HFFc6 (cell line): ENCODE data around the gene SRA1. TPM values are rescaled to one million over a fixed set of nuclear protein-coding genes. Genes with fewer than 3 reads are reported as not detected.

Experiments used
- DNase-seq: peaks from one replicate; pipeline ENCODE4 v3.0.0-alpha.2; 2018
- H3K27ac Mint-ChIP-seq: 2 replicates; pipeline ENCODE4 v1.8.0; 2020; ENCODE audit warnings: mild to moderate bottlenecking, mixed read lengths
- H3K27me3 Mint-ChIP-seq: 2 replicates; pipeline ENCODE4 v1.8.0; 2021; ENCODE audit warnings: mild to moderate bottlenecking, moderate library complexity, mixed read lengths; ENCODE audit not compliant: insufficient read depth
- H3K36me3 Mint-ChIP-seq: 2 replicates; pipeline ENCODE4 v1.8.0; 2021; ENCODE audit warnings: low read depth, mixed read lengths
- H3K4me1 Mint-ChIP-seq: 2 replicates; pipeline ENCODE4 v1.8.0; 2020; ENCODE audit warnings: low read depth, mixed read lengths
- H3K4me3 Mint-ChIP-seq: 2 replicates; pipeline ENCODE4 v1.8.0; 2020; ENCODE audit warnings: mild to moderate bottlenecking, moderate library complexity, mixed read lengths
- H3K9me3 Mint-ChIP-seq: 2 replicates; pipeline ENCODE4 v1.8.0; 2020; ENCODE audit warnings: mild to moderate bottlenecking, mixed read lengths
- CTCF ChIP-seq: fragments of 200-600 bp; sonication (generic); IDR thresholded peaks from 2 replicates; pipeline ENCODE4 v1.5.0; 2021; ENCODE audit warnings: antibody characterized with exemption, mild to moderate bottlenecking
- total RNA-seq, 6 experiments: library from RNA; stranded (reverse); fragmentation: NEBNext Ultra II Directional; extraction: Animal tissue kit (Norgen Biotek cat#: 25700); gene quantifications; 2 replicates in 1 of 6; 3 replicates in 5 of 6; pipeline ENCODE4 v1.2.3, GENCODE V29; 2021

Gene SRA1
- total RNA-seq, 6 experiments from 2014 or later, result 50.0 to 62.3 (median 59.4) TPM

GRCh38 chr5:140570058-140570457 is 12.8 kb upstream of the SRA1 start:
- Mint-ChIP-seq H3K27ac (no peak overlapping the region), H3K9me3 (no peaks in the 10 kb centered on the region), H3K4me3 (no peak overlapping the region), H3K4me1 (peaks cover 15% of the 10 kb centered on the region), H3K36me3 (peaks cover 14% of the 10 kb centered on the region), H3K27me3 (no peaks in the 10 kb centered on the region; the same call in 1 of the 2 replicates)
- DNase-seq, result no peak
- TF ChIP-seq CTCF, result no peak

GRCh38 chr5:140569197-140569596 is 11.9 kb upstream of the SRA1 start:
- no peaks in the 10 kb centered on the region for H3K9me3 Mint-ChIP-seq
- TF ChIP-seq CTCF, result no peak
- H3K27me3 Mint-ChIP-seq, result no peaks in the 10 kb centered on the region; the same call in 1 of the 2 replicates
- H3K4me1 Mint-ChIP-seq, result peaks cover 15% of the 10 kb centered on the region
- H3K27ac Mint-ChIP-seq, result no peak overlapping the region
- H3K36me3 Mint-ChIP-seq, result peaks cover 14% of the 10 kb centered on the region
- DNase-seq, result no peak
- no peak overlapping the region for H3K4me3 Mint-ChIP-seq

GRCh38 chr5:140568443-140569063 is 11.3 kb upstream of the SRA1 start:
- DNase-seq, result no peak
- no peaks in the 10 kb centered on the region; the same call in 1 of the 2 replicates for H3K27me3 Mint-ChIP-seq
- no peak overlapping the region for H3K27ac Mint-ChIP-seq
- TF ChIP-seq CTCF, result no peak
- H3K9me3 Mint-ChIP-seq, result no peaks in the 10 kb centered on the region
- peaks cover 14% of the 10 kb centered on the region for H3K36me3 Mint-ChIP-seq
- peaks cover 20% of the 10 kb centered on the region for H3K4me1 Mint-ChIP-seq
- H3K4me3 Mint-ChIP-seq, result no peak overlapping the region

GRCh38 chr5:140567871-140568270 is 10.6 kb upstream of the SRA1 start:
- H3K4me1 Mint-ChIP-seq, result peaks cover 27% of the 10 kb centered on the region
- H3K36me3 Mint-ChIP-seq, result peaks cover 14% of the 10 kb centered on the region
- no peaks in the 10 kb centered on the region for H3K9me3 Mint-ChIP-seq
- no peaks in the 10 kb centered on the region; the same call in 1 of the 2 replicates for H3K27me3 Mint-ChIP-seq
- TF ChIP-seq CTCF, result no peak
- H3K4me3 Mint-ChIP-seq, result no peak overlapping the region
- no peak for DNase-seq
- no peak overlapping the region for H3K27ac Mint-ChIP-seq

- no peak overlapping the region for H3K27ac Mint-ChIP-seq
These were observed 10.0 kb upstream of the SRA1 start for GRCh38 chr5:140567136-140567818.

More at GRCh38 chr5:140567136-140567818, 10.0 kb upstream of the SRA1 start:
- Mint-ChIP-seq H3K9me3 (no peaks in the 10 kb centered on the region), H3K36me3 (peaks cover 14% of the 10 kb centered on the region), H3K4me3 (no peak overlapping the region), H3K27me3 (no peaks in the 10 kb centered on the region; the same call in 1 of the 2 replicates), H3K4me1 (peaks cover 27% of the 10 kb centered on the region)
- no peak for DNase-seq
- TF ChIP-seq CTCF, result no peak
